K562 (cell line): ENCODE measurements around the gene AGAP3. TPM values are rescaled to one million over a fixed set of nuclear protein-coding genes. Genes with fewer than 3 reads are reported as not detected.

ENCODE experiments used
- CBFB ChIP-seq: sonication (generic); formaldehyde crosslinking; IDR thresholded peaks from 2 replicates; pipeline ENCODE4 v1.4.0; 2020; ENCODE audit warnings: mild to moderate bottlenecking, missing genetic modification reagents
- ETV5 ChIP-seq: sonication (generic); formaldehyde crosslinking; IDR thresholded peaks from 2 replicates; pipeline ENCODE4 v1.4.0; 2020; ENCODE audit warnings: low read depth, mild to moderate bottlenecking, missing genetic modification reagents
- KLF13 ChIP-seq: fragments of 450-650 bp; IDR thresholded peaks from 2 replicates; pipeline ENCODE4 v1.6.1; 2016; ENCODE audit warnings: missing genetic modification characterization, low read depth, mild to moderate bottlenecking, missing compliant biosample characterization, moderate library complexity, borderline replicate concordance
- NR4A1 ChIP-seq, 2 experiments: fragments of 250-450 bp in 1 of 2; fragments of 450-650 bp in 1 of 2; sonication (Bioruptor Pico) in 1 of 2; IDR thresholded peaks; 2 replicates each; pipeline versions ENCODE4 v1.4.0 to v1.6.1; 2016 to 2020; ENCODE audit warnings: mild to moderate bottlenecking in 2 of 2, missing compliant biosample characterization in 1 of 2, missing genetic modification characterization in 1 of 2, moderate library complexity in 1 of 2
- RBM14 ChIP-seq: fragments of 200-400 bp; formaldehyde crosslinking; IDR thresholded peaks from 2 replicates; pipeline ENCODE4 v1.6.1; 2018; ENCODE audit warnings: low read depth, mild to moderate bottlenecking, low read length, moderate library complexity, borderline replicate concordance; ENCODE audit not compliant: insufficient read depth
- SRSF7 ChIP-seq: fragments of 200-400 bp; formaldehyde crosslinking; optimal IDR thresholded peaks from 2 replicates; pipeline ENCODE3; 2017; ENCODE audit warnings: mild to moderate bottlenecking, low read depth, low read length
- ZSCAN29 ChIP-seq: fragments of 450-650 bp; IDR thresholded peaks from 2 replicates; pipeline ENCODE4 v1.6.1; 2017
- polyA plus RNA-seq, 8 experiments: library from polyadenylated mRNA; depleted of rRNA in 4 of 8; stranded (reverse) in 5 of 8; unstranded in 3 of 8; fragments of >200 nt; fragmentation: Nextera tagmentation in 2 of 8; fragmentation: Illumina TruSeq in 1 of 8; extraction: Ambion mirVana in 2 of 8; extraction: Trizol in 1 of 8; gene quantifications; 2 replicates each; pipeline versions ENCODE4 v1.2.1 to v1.2.3, GENCODE V29; 2011 to 2014; ENCODE audit warnings: inconsistent platforms in 1 of 8, missing spikeins in 1 of 8
- total RNA-seq, 7 experiments: library from RNA; depleted of rRNA in 6 of 7; stranded (reverse); fragments of >200 nt in 6 of 7; fragmentation: Illumina TruSeq in 2 of 7; extraction: Trizol in 2 of 7; gene quantifications; 2 replicates each; pipeline versions ENCODE4 v1.2.1 to v1.2.3, GENCODE V29; 2011 to 2021; ENCODE audit warnings: low replicate concordance in 1 of 7
- TF ChIP-seq, protein P1 (sequence below): fragments of 450-650 bp; IDR thresholded peaks from 2 replicates; pipeline ENCODE4 v1.6.1; 2016; ENCODE audit warnings: low read depth
- TF ChIP-seq, protein P2 (sequence below): fragments of 250-450 bp; sonication (Bioruptor Pico); IDR thresholded peaks from 2 replicates; pipeline ENCODE4 v1.9.0; 2021; ENCODE audit warnings: mild to moderate bottlenecking
- TF ChIP-seq, protein P3 (sequence below): sonication (generic); formaldehyde crosslinking; IDR thresholded peaks from 2 replicates; pipeline ENCODE4 v1.8.1; 2023; ENCODE audit warnings: mild to moderate bottlenecking, missing genetic modification reagents
- TF ChIP-seq, protein P4 (sequence below): sonication (generic); formaldehyde crosslinking; IDR thresholded peaks from 2 replicates; pipeline ENCODE4 v1.9.0; 2022; ENCODE audit warnings: mild to moderate bottlenecking, missing genetic modification reagents
- TF ChIP-seq, protein P5 (sequence below): fragments of 450-650 bp; conservative IDR thresholded peaks from 2 replicates; pipeline ENCODE4 v1.6.1; 2016; ENCODE audit warnings: missing genetic modification characterization, low read depth, mild to moderate bottlenecking, missing compliant biosample characterization, moderate library complexity
- TF ChIP-seq, protein P6 (sequence below): fragments of 450-650 bp; formaldehyde crosslinking; IDR thresholded peaks from 2 replicates; pipeline ENCODE4 v1.4.0; 2020; ENCODE audit warnings: mild to moderate bottlenecking, moderate library complexity

Gene AGAP3
- total and polyA plus RNA-seq, 9 of the 15 experiments (the other 6 are each of a cell fraction or from before 2014, with no cell fraction given), result 3.4 to 208 (median 62.2) TPM

DNA sequence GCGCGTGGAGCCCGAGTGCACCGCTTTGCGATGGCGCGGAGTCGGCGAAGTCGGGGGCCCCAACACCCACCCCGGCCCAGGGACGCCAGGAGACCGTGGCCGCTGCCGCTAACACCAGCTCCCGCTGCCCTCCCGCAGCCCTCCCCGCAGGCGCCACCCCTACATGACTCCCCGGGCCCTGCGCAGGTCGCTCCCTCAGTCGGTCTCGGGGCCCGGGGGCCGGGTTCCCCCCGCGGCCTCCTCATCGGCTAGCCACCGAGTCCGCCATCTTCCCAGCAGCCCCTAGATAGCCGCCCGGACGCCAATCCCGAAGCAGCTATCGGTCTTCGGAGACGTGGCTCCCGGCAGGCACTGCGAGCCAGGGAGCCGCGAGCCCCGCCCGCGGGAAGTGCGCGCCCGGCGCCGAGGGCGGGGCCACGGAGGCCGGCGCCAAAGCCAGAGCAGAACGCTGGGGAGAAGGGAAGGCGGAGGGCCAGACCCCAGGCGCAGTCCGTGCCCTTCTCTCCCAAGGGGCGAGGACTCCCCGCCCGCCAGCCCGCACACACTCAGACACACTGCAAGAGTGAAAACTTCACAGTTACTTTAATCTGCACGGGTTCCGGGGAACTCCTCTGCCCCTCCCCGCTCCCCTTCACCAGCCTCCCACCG lies 5.6 kb upstream of the AGAP3 start, which contains the start of gene FASTK (continued):
- TF ChIP-seq, protein P1, sequence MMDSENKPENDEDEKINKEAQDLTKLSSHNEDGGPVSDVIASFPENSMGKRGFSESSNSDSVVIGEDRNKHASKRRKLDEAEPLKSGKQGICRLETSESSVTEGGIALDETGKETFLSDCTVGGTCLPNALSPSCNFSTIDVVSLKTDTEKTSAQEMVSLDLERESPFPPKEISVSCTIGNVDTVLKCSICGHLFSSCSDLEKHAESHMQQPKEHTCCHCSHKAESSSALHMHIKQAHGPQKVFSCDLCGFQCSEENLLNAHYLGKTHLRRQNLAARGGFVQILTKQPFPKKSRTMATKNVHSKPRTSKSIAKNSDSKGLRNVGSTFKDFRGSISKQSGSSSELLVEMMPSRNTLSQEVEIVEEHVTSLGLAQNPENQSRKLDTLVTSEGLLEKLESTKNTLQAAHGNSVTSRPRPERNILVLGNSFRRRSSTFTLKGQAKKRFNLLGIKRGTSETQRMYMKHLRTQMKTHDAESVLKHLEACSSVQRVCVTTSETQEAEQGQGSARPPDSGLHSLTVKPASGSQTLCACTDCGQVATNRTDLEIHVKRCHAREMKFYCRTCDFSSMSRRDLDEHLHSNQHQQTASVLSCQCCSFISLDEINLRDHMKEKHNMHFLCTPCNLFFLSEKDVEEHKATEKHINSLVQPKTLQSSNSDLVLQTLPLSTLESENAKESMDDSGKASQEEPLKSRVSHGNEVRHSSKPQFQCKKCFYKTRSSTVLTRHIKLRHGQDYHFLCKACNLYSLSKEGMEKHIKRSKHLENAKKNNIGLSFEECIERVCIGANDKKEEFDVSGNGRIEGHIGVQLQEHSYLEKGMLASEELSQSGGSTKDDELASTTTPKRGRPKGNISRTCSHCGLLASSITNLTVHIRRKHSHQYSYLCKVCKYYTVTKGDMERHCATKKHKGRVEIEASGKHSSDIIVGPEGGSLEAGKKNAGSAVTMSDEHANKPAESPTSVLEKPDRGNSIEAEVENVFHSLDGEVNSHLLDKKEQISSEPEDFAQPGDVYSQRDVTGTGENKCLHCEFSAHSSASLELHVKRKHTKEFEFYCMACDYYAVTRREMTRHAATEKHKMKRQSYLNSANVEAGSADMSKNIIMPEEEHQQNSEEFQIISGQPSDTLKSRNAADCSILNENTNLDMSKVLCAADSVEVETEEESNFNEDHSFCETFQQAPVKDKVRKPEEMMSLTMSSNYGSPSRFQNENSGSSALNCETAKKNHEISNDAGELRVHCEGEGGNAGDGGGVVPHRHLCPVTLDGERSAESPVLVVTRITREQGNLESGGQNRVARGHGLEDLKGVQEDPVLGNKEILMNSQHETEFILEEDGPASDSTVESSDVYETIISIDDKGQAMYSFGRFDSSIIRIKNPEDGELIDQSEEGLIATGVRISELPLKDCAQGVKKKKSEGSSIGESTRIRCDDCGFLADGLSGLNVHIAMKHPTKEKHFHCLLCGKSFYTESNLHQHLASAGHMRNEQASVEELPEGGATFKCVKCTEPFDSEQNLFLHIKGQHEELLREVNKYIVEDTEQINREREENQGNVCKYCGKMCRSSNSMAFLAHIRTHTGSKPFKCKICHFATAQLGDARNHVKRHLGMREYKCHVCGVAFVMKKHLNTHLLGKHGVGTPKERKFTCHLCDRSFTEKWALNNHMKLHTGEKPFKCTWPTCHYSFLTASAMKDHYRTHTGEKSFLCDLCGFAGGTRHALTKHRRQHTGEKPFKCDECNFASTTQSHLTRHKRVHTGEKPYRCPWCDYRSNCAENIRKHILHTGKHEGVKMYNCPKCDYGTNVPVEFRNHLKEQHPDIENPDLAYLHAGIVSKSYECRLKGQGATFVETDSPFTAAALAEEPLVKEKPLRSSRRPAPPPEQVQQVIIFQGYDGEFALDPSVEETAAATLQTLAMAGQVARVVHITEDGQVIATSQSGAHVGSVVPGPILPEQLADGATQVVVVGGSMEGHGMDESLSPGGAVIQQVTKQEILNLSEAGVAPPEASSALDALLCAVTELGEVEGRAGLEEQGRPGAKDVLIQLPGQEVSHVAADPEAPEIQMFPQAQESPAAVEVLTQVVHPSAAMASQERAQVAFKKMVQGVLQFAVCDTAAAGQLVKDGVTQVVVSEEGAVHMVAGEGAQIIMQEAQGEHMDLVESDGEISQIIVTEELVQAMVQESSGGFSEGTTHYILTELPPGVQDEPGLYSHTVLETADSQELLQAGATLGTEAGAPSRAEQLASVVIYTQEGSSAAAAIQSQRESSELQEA, result no peak
- no peak for TF ChIP-seq NR4A1 (CRISPR knock-in tag; IDR thresholded peaks at IDR 0.05)
- TF ChIP-seq NR4A1 (tag; IDR thresholded peaks at IDR 0.05), result no peak
- no peak for TF ChIP-seq ZSCAN29
- TF ChIP-seq, protein P2, sequence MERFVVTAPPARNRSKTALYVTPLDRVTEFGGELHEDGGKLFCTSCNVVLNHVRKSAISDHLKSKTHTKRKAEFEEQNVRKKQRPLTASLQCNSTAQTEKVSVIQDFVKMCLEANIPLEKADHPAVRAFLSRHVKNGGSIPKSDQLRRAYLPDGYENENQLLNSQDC, result peak; percentile 75; the same call in 1 of the 2 replicates
- TF ChIP-seq CBFB (CRISPR knock-in tag), result no peak
- 0 out of 2 replicates have a peak, but pooled peaks have one; percentile 9 for TF ChIP-seq ETV5 (CRISPR knock-in tag)
- no peak for TF ChIP-seq RBM14
- TF ChIP-seq, protein P3, sequence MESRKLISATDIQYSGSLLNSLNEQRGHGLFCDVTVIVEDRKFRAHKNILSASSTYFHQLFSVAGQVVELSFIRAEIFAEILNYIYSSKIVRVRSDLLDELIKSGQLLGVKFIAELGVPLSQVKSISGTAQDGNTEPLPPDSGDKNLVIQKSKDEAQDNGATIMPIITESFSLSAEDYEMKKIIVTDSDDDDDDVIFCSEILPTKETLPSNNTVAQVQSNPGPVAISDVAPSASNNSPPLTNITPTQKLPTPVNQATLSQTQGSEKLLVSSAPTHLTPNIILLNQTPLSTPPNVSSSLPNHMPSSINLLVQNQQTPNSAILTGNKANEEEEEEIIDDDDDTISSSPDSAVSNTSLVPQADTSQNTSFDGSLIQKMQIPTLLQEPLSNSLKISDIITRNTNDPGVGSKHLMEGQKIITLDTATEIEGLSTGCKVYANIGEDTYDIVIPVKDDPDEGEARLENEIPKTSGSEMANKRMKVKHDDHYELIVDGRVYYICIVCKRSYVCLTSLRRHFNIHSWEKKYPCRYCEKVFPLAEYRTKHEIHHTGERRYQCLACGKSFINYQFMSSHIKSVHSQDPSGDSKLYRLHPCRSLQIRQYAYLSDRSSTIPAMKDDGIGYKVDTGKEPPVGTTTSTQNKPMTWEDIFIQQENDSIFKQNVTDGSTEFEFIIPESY (CRISPR knock-in tag), result no peak
- no peak for TF ChIP-seq SRSF7
- TF ChIP-seq, protein P4, sequence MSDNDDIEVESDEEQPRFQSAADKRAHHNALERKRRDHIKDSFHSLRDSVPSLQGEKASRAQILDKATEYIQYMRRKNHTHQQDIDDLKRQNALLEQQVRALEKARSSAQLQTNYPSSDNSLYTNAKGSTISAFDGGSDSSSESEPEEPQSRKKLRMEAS, result no peak
- TF ChIP-seq, protein P5, sequence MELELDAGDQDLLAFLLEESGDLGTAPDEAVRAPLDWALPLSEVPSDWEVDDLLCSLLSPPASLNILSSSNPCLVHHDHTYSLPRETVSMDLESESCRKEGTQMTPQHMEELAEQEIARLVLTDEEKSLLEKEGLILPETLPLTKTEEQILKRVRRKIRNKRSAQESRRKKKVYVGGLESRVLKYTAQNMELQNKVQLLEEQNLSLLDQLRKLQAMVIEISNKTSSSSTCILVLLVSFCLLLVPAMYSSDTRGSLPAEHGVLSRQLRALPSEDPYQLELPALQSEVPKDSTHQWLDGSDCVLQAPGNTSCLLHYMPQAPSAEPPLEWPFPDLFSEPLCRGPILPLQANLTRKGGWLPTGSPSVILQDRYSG, result peak; percentile 81; the same call in 1 of the 2 replicates
- TF ChIP-seq, protein P6, sequence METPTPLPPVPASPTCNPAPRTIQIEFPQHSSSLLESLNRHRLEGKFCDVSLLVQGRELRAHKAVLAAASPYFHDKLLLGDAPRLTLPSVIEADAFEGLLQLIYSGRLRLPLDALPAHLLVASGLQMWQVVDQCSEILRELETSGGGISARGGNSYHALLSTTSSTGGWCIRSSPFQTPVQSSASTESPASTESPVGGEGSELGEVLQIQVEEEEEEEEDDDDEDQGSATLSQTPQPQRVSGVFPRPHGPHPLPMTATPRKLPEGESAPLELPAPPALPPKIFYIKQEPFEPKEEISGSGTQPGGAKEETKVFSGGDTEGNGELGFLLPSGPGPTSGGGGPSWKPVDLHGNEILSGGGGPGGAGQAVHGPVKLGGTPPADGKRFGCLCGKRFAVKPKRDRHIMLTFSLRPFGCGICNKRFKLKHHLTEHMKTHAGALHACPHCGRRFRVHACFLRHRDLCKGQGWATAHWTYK (CRISPR knock-in tag), result peak; percentile 84; the same call in 1 of the 2 replicates
- no peak for TF ChIP-seq KLF13 (tag)
